ENCODE data around the gene RAD51B.

The RAD51B gene

DNA sequence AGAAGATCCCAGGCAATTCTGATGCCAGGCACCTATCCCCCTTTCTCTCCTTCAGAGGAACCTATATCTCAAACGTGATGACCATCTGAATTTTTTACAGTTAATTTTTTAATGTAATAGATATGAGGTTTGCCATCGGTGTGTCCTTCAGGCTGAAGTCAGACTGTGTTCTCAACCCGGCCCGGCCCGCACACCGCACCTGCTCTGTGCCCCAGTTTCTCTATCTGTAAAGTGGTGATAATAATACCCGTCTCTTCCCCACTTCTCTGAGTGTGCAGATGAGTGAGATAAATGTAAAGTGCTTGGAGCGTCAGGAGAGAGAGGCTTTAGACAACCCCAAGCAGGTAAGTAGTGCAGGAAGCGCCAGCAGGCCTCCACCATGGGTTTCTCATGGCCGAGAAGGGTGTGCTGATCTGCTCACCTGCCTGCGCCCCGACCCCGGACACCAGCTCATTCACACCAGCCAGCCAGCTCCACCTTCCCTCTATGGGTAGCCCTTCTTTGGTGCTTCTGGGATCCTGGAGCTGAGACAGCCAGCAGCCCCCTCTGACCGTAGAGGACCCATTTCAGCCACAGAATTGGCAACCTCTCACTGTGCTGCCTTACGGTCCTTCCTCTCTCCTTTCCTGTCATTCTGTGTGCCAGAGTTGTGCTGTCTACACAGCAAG lies 893.3 kb downstream of the RAD51B start:
- no peak for TF ChIP-seq CTCF (IDR thresholded peaks at IDR 0.05)

GRCh38 chr14:68713782-68714181 lies 894.2 kb downstream of the RAD51B start:
- TF ChIP-seq CTCF (IDR thresholded peaks at IDR 0.05) = no peak

GRCh38 chr14:68714991-68715924 lies 895.7 kb downstream of the RAD51B start:
- TF ChIP-seq CTCF (IDR thresholded peaks at IDR 0.05) = no peak

DNA sequence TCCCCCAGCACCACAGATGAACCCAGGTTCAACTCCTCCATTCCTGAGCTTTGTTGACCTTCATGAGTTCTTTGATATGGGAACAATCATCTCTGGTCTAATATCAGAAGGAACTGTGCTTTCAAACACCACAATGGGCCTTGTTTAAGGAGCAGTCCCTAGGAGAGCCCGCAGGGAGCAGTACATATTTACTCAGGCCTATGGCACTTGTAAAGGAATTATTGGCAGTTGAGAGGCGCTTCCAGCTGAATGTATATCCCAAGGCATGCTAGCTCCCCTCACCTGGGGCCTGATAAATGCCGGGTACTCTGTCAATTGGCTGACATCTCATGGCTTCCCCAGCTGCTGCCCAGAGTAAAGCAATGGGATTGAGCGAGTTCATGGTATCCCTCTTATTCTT lies 897.1 kb downstream of the RAD51B start:
- TF ChIP-seq CTCF (IDR thresholded peaks at IDR 0.05) = no peak

GRCh38 chr14:68718023-68718990 lies 898.7 kb downstream of the RAD51B start:
- TF ChIP-seq CTCF (IDR thresholded peaks at IDR 0.05) = peak; percentile 19; the same call in 1 of the 2 replicates

- no peak for TF ChIP-seq CTCF (IDR thresholded peaks at IDR 0.05)
Observed at GRCh38 chr14:68719634-68720384, 900.2 kb downstream of the RAD51B start.
